GM18499 (cell line): Measurements from ENCODE around the gene MYO10.

Experiments used
- ATAC-seq: cut with Tn5 transposase; IDR thresholded peaks from one replicate; pipeline ENCODE4 v1.9.1; 2021; ENCODE audit warnings: moderate number of reproducible peaks; ENCODE audit not compliant: insufficient read depth, unreplicated experiment

Gene MYO10

GRCh38 chr5:16866795-16867576 lies 69.1 kb downstream of the MYO10 start:
- ATAC-seq = no peak

- ATAC-seq = no peak
Measured at GRCh38 chr5:16866273-16866672, 69.8 kb downstream of the MYO10 start.

GRCh38 chr5:16865151-16865550 lies 70.9 kb downstream of the MYO10 start:
- no peak for ATAC-seq

GRCh38 chr5:16864631-16865131 lies 71.4 kb downstream of the MYO10 start:
- no peak for ATAC-seq

GRCh38 chr5:16863469-16863946 lies 72.6 kb downstream of the MYO10 start:
- ATAC-seq = no peak

- ATAC-seq = no peak
Measured at GRCh38 chr5:16862777-16863176, 73.3 kb downstream of the MYO10 start.

- ATAC-seq = no peak
Measured at GRCh38 chr5:16859346-16859745, 76.7 kb downstream of the MYO10 start.

GRCh38 chr5:16858151-16858550 lies 77.9 kb downstream of the MYO10 start:
- ATAC-seq = no peak

GRCh38 chr5:16857635-16858034 lies 78.5 kb downstream of the MYO10 start:
- ATAC-seq = no peak

- ATAC-seq = no peak
Measured at GRCh38 chr5:16856531-16856930, 79.6 kb downstream of the MYO10 start.

GRCh38 chr5:16855898-16856297 lies 80.2 kb downstream of the MYO10 start:
- ATAC-seq = no peak

GRCh38 chr5:16855485-16855884 lies 80.6 kb downstream of the MYO10 start:
- ATAC-seq = no peak

- no peak for ATAC-seq
Measured at GRCh38 chr5:16854351-16854750, 81.7 kb downstream of the MYO10 start.

- no peak for ATAC-seq
Measured at GRCh38 chr5:16853518-16853917, 82.6 kb downstream of the MYO10 start.

GRCh38 chr5:16852251-16853005 lies 83.7 kb downstream of the MYO10 start:
- ATAC-seq = no peak

GRCh38 chr5:16849775-16850174 lies 86.3 kb downstream of the MYO10 start:
- ATAC-seq = no peak

- ATAC-seq = no peak
Measured at GRCh38 chr5:16849181-16849580, 86.9 kb downstream of the MYO10 start.

GRCh38 chr5:16844952-16845351 lies 91.1 kb downstream of the MYO10 start:
- no peak for ATAC-seq

GRCh38 chr5:16842896-16843295 lies 93.2 kb downstream of the MYO10 start:
- no peak for ATAC-seq

- no peak for ATAC-seq
Measured at GRCh38 chr5:16841416-16841815, 94.7 kb downstream of the MYO10 start.

- ATAC-seq = no peak
Measured at GRCh38 chr5:16837305-16837704, 98.8 kb downstream of the MYO10 start.
